Measurements from ENCODE around the gene DNAH14. TPM values are rescaled to one million over a fixed set of nuclear protein-coding genes. Genes with fewer than 3 reads are reported as not detected.
"Not testable (repeated sequence)": the region's sequence is repeated elsewhere in the genome, so short reads cannot be mapped to it uniquely, and the experiment has no call there.

The DNAH14 gene
- polyA plus RNA-seq, 1 donor = 18.2 TPM

- Histone ChIP-seq H3K27me3 (ENCODE audit: control insufficient read depth, insufficient read depth, low read length) (no peaks in the 10 kb centered on the region), H3K27ac (ENCODE audit: low read length) (no peak overlapping the region), H3K4me1 (ENCODE audit: control insufficient read depth, insufficient read depth, low read length) (peaks cover 8% of the 10 kb centered on the region), H3K4me3 (ENCODE audit: low read length) (no peak overlapping the region), H3K36me3 (ENCODE audit: control insufficient read depth, insufficient read depth, low read length) (no peaks in the 10 kb centered on the region), H3K9me3 (ENCODE audit: control insufficient read depth, low read depth, low read length) (no peaks in the 10 kb centered on the region)
- DNase-seq = no peak
Measured at GRCh38 chr1:224920930-224921329, 8.5 kb upstream of the DNAH14 start.

DNA sequence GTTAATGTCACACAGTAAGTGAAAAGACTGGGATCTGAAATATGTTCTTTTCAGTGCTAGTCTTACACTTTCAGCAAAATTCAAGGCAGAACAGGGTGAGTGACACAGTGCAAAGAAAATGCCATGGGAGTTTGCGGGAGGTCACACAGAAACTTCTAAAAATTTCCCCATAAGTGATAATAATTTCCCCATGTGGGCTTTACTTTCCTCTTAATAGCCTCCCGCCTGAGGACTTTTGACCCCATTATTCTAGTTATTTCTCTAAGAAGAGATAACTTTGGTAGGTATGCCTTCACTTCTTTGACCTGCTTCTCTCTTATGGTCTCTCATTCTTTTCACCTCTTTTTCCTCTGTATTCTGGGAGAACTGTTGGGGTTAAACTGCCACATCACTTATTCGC is 8.1 kb upstream of the DNAH14 start:
- no peaks in the 10 kb centered on the region for H3K36me3 ChIP-seq (ENCODE audit: control insufficient read depth, insufficient read depth, low read length)
- no peaks in the 10 kb centered on the region for H3K27me3 ChIP-seq (ENCODE audit: control insufficient read depth, insufficient read depth, low read length)
- peak; percentile 15 to 68 for DNase-seq
- H3K4me3 ChIP-seq (ENCODE audit: low read length) = no peak overlapping the region
- 67% methylated on average over 1 of the region's 3 CpGs for WGBS (ENCODE audit: insufficient coverage, low lambda C conversion rate)
- H3K27ac ChIP-seq (ENCODE audit: low read length) = no peak overlapping the region
- H3K4me1 ChIP-seq (ENCODE audit: control insufficient read depth, insufficient read depth, low read length) = peaks cover 8% of the 10 kb centered on the region
- H3K9me3 ChIP-seq (ENCODE audit: control insufficient read depth, low read depth, low read length) = no peaks in the 10 kb centered on the region

- peaks cover 8% of the 10 kb centered on the region for H3K4me1 ChIP-seq (ENCODE audit: control insufficient read depth, insufficient read depth, low read length)
- no peak overlapping the region for H3K27ac ChIP-seq (ENCODE audit: low read length)
- H3K4me3 ChIP-seq (ENCODE audit: low read length) = no peak overlapping the region
- no peaks in the 10 kb centered on the region for H3K27me3 ChIP-seq (ENCODE audit: control insufficient read depth, insufficient read depth, low read length)
- H3K36me3 ChIP-seq (ENCODE audit: control insufficient read depth, insufficient read depth, low read length) = no peaks in the 10 kb centered on the region
- WGBS (ENCODE audit: insufficient coverage, low lambda C conversion rate) = 0% methylated on average over 1 of the region's 5 CpGs
- no peaks in the 10 kb centered on the region for H3K9me3 ChIP-seq (ENCODE audit: control insufficient read depth, low read depth, low read length)
- peak; percentile 43 to 55 for DNase-seq
Measured at GRCh38 chr1:224922404-224923164, 6.9 kb upstream of the DNAH14 start.

DNA sequence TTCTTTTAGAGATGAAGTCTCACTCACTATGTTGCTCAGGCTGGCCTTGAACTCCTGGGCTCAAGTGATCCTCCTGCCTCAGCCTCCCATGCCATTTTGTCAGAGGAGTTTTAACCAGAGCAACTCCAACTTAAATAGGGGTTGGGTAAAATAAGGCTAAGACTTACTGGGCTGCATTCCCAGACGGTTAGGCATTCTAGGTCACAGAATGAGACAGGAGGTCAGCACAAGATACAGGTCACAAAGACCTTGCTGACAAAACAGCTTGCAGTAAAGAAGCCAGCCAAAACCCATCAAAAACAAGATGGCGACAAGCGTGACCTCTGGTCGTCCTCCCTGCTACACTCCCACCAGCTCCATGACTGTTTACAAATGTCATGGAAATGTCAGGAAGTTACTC is 5.7 kb upstream of the DNAH14 start:
- WGBS (ENCODE audit: insufficient coverage, low lambda C conversion rate) = no CpG with 5 or more reads among the region's 4 CpGs
- Histone ChIP-seq H3K27me3 (ENCODE audit: control insufficient read depth, insufficient read depth, low read length) (no peaks in the 10 kb centered on the region), H3K4me1 (ENCODE audit: control insufficient read depth, insufficient read depth, low read length) (peaks cover 8% of the 10 kb centered on the region), H3K27ac (ENCODE audit: low read length) (no peak overlapping the region), H3K9me3 (ENCODE audit: control insufficient read depth, low read depth, low read length) (no peaks in the 10 kb centered on the region), H3K36me3 (ENCODE audit: control insufficient read depth, insufficient read depth, low read length) (no peaks in the 10 kb centered on the region), H3K4me3 (ENCODE audit: low read length) (no peak overlapping the region)
- no peak for DNase-seq

DNA sequence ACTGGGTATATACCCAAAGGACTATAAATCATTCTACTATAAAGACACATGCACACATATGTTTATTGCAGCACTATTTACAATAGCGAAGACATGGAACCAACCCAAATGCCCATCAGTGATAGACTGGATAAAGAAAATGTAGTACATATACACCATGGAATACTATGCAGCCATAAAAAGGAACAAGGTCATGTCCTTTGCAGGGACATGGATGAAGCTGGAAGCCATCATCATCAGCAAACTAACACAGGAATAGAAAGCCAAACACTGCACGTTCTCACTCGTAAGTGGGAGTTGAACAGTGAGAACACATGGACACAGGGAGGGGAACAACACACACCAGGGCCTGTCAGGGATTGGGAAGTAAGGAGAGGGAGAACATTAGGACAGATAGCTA is 1.8 kb upstream of the DNAH14 start:
- H3K9me3 ChIP-seq (ENCODE audit: control insufficient read depth, low read depth, low read length); DNase-seq; H3K4me1 ChIP-seq (ENCODE audit: control insufficient read depth, insufficient read depth, low read length); H3K27ac ChIP-seq (ENCODE audit: low read length); H3K36me3 ChIP-seq (ENCODE audit: control insufficient read depth, insufficient read depth, low read length); H3K27me3 ChIP-seq (ENCODE audit: control insufficient read depth, insufficient read depth, low read length); H3K4me3 ChIP-seq (ENCODE audit: low read length): not testable (repeated sequence)
- WGBS (ENCODE audit: insufficient coverage, low lambda C conversion rate) = no CpG with 5 or more reads among the region's 3 CpGs

- peak overlapping the region; percentile 65 for H3K4me3 ChIP-seq (ENCODE audit: low read length)
- H3K27me3 ChIP-seq (ENCODE audit: control insufficient read depth, insufficient read depth, low read length) = no peaks in the 10 kb centered on the region
- no peaks in the 10 kb centered on the region for H3K36me3 ChIP-seq (ENCODE audit: control insufficient read depth, insufficient read depth, low read length)
- peaks cover 15% of the 10 kb centered on the region for H3K9me3 ChIP-seq (ENCODE audit: control insufficient read depth, low read depth, low read length)
- no peaks in the 10 kb centered on the region for H3K4me1 ChIP-seq (ENCODE audit: control insufficient read depth, insufficient read depth, low read length)
- WGBS (ENCODE audit: insufficient coverage, low lambda C conversion rate) = 100% methylated on average over 1 of the region's 4 CpGs
- H3K27ac ChIP-seq (ENCODE audit: low read length) = no peak overlapping the region
- DNase-seq = no peak
Measured at GRCh38 chr1:224928906-224929305, 569 bp upstream of the DNAH14 start.

DNA sequence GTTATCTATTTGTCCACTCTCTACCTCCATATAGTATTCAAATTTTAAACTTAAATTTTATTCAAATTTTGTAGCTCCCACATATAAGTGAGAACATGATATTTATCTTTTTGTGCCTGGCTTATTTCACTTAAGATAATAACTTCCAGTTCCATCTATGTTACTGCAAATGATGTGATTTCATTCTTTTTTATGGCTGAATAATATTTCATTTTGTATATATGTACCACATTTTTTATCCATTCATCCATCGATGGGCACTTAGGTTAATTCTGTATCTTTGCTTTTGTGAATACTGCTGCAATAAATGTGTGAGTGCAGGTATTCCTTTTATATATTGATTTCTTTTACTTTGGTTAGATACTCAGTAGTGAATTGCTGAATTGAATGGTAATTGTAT is 2.1 kb downstream of the DNAH14 start:
- Histone ChIP-seq H3K27me3 (ENCODE audit: control insufficient read depth, insufficient read depth, low read length) (no peaks in the 10 kb centered on the region), H3K27ac (ENCODE audit: low read length) (no peak overlapping the region), H3K4me1 (ENCODE audit: control insufficient read depth, insufficient read depth, low read length) (no peaks in the 10 kb centered on the region), H3K36me3 (ENCODE audit: control insufficient read depth, insufficient read depth, low read length) (no peaks in the 10 kb centered on the region), H3K9me3 (ENCODE audit: control insufficient read depth, low read depth, low read length) (peaks cover 36% of the 10 kb centered on the region), H3K4me3 (ENCODE audit: low read length) (no peak overlapping the region)
- no CpG with 5 or more reads among the region's 1 CpG for WGBS (ENCODE audit: insufficient coverage, low lambda C conversion rate)
- DNase-seq = no peak

- Histone ChIP-seq H3K4me1 (ENCODE audit: control insufficient read depth, insufficient read depth, low read length) (no peaks in the 10 kb centered on the region), H3K36me3 (ENCODE audit: control insufficient read depth, insufficient read depth, low read length) (no peaks in the 10 kb centered on the region), H3K4me3 (ENCODE audit: low read length) (no peak overlapping the region), H3K9me3 (ENCODE audit: control insufficient read depth, low read depth, low read length) (peaks cover 36% of the 10 kb centered on the region), H3K27ac (ENCODE audit: low read length) (no peak overlapping the region), H3K27me3 (ENCODE audit: control insufficient read depth, insufficient read depth, low read length) (no peaks in the 10 kb centered on the region)
- no peak for DNase-seq
- 100% methylated on average over 1 of the region's 1 CpG for WGBS (ENCODE audit: insufficient coverage, low lambda C conversion rate)
Measured at GRCh38 chr1:224932607-224933249, 3.3 kb downstream of the DNAH14 start.

GRCh38 chr1:224933584-224933983 is 4.1 kb downstream of the DNAH14 start:
- H3K27me3 ChIP-seq (ENCODE audit: control insufficient read depth, insufficient read depth, low read length) = no peaks in the 10 kb centered on the region
- H3K9me3 ChIP-seq (ENCODE audit: control insufficient read depth, low read depth, low read length) = peaks cover 37% of the 10 kb centered on the region
- no peak overlapping the region for H3K27ac ChIP-seq (ENCODE audit: low read length)
- no peak overlapping the region for H3K4me3 ChIP-seq (ENCODE audit: low read length)
- DNase-seq = no peak
- no CpG with 5 or more reads among the region's 4 CpGs for WGBS (ENCODE audit: insufficient coverage, low lambda C conversion rate)
- H3K36me3 ChIP-seq (ENCODE audit: control insufficient read depth, insufficient read depth, low read length) = no peaks in the 10 kb centered on the region
- no peaks in the 10 kb centered on the region for H3K4me1 ChIP-seq (ENCODE audit: control insufficient read depth, insufficient read depth, low read length)

DNA sequence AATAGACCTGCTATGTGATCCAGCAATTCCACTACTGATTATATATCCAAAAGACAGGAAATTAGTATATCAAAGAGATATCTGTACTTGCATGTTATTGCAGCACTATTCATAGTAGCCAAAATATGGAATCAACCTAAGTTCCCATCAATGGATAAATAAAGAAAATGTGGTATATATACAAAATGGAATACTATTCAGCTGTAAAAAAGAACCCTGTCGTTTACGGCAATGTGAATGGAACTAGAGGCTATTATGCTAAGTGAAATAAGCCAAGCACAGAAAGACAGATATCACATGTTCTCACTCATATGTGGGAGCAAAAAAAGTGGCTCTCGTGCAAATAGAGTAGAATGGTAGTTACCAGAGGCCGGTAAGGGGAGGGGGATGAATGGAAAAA is 9.2 kb downstream of the DNAH14 start:
- H3K9me3 ChIP-seq (ENCODE audit: control insufficient read depth, low read depth, low read length) = peaks cover 30% of the 10 kb centered on the region
- 100% methylated on average over 1 of the region's 4 CpGs for WGBS (ENCODE audit: insufficient coverage, low lambda C conversion rate)
- no peak for DNase-seq
- H3K36me3 ChIP-seq (ENCODE audit: control insufficient read depth, insufficient read depth, low read length) = no peaks in the 10 kb centered on the region
- no peaks in the 10 kb centered on the region for H3K4me1 ChIP-seq (ENCODE audit: control insufficient read depth, insufficient read depth, low read length)
- no peak overlapping the region for H3K4me3 ChIP-seq (ENCODE audit: low read length)
- H3K27me3 ChIP-seq (ENCODE audit: control insufficient read depth, insufficient read depth, low read length) = no peaks in the 10 kb centered on the region
- no peak overlapping the region for H3K27ac ChIP-seq (ENCODE audit: low read length)

- Histone ChIP-seq H3K4me3 (ENCODE audit: low read length) (no peak overlapping the region), H3K27ac (ENCODE audit: low read length) (no peak overlapping the region), H3K36me3 (ENCODE audit: control insufficient read depth, insufficient read depth, low read length) (no peaks in the 10 kb centered on the region), H3K27me3 (ENCODE audit: control insufficient read depth, insufficient read depth, low read length) (no peaks in the 10 kb centered on the region), H3K4me1 (ENCODE audit: control insufficient read depth, insufficient read depth, low read length) (no peaks in the 10 kb centered on the region), H3K9me3 (ENCODE audit: control insufficient read depth, low read depth, low read length) (peaks cover 21% of the 10 kb centered on the region)
- DNase-seq = no peak
Measured at GRCh38 chr1:224939844-224940425, 10.5 kb downstream of the DNAH14 start.
